ENCODE data around the gene HNRNPC.
A peak's percentile ranks its signal among the peaks of the same experiment; 100 is the strongest.
"Not testable (repeated sequence)": the region's sequence is repeated elsewhere in the genome, so short reads cannot be mapped to it uniquely, and the experiment has no call there.

The HNRNPC gene

DNA sequence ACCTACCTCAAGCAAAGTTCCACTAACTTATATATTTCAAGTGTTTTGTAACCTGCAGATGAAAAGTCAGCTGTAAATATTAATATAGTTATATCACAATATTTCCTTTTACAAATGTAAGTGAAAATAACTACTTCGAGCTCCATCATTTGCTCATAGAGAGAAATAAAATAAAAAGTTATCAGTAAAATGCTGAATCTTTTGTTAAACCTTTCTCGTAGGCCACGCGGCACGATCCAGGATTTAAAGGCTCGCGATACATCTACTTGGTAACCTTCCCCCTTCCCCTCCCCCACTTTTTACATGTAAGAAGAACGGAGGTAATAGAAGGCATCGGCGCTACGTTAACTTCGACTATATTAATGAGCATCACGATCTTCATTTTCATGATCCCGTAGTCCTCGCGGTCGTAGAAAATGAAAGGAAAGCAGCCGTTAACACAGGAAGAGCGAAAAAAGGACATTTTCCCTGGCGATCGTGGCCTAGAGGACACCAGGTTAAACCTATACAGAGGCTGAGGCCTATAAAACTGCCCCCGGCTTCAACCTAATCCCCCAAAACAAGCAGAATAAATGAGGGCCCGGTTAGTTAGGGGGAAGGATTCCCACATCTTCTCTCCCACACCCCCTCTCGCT, 508 bp downstream of the HNRNPC start:
- DNase-seq (ENCODE audit: low read depth) = peak; percentile 58

- DNase-seq (ENCODE audit: low read depth) = no peak
These were observed 1.2 kb downstream of the HNRNPC start for GRCh38 chr14:21267886-21268616.

GRCh38 chr14:21267431-21267845, 1.8 kb downstream of the HNRNPC start:
- DNase-seq (ENCODE audit: low read depth) = no peak

DNA sequence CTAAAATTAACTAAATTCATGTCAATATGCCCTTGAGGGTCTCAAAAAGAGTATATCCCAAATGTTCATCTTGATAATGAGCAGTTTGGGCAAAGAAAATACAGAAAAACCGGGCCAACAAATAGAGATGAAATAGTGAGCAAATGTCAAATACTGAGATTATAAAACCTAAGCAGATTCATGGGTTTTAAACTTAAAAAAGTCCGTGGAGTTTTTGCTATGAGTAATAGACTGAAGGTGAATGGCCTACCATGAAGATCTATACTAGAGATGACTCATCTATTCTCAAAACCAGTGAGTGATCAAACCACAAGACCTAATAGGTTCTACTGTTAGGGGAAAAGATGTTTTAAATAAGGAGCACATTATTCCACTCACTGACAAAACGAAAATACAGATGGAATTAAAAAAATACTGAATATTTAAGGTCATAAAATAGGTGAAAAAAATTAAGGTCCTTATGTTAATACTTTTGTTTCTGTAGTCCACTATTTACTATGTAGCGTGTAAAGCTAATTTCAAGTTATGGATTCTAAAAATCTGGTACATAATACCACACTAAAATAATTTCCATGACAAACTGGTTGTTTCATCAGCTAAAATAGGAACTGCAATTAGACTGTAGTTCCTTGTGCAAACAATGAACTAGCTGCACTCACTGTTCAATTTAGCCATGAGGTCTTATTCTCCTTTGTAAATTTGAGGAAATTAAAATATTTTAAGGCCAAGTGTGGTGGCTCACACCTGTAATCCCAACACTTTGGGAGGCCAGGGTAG, 5.0 kb downstream of the HNRNPC start:
- peak; percentile 60 for DNase-seq (ENCODE audit: low read depth)

GRCh38 chr14:21263284-21264024, 5.8 kb downstream of the HNRNPC start:
- DNase-seq (ENCODE audit: low read depth) = no peak

GRCh38 chr14:21262410-21262809, 6.8 kb downstream of the HNRNPC start:
- no peak for DNase-seq (ENCODE audit: low read depth)

- DNase-seq (ENCODE audit: low read depth) = no peak
These were observed 7.4 kb downstream of the HNRNPC start for GRCh38 chr14:21261824-21262223.

DNA sequence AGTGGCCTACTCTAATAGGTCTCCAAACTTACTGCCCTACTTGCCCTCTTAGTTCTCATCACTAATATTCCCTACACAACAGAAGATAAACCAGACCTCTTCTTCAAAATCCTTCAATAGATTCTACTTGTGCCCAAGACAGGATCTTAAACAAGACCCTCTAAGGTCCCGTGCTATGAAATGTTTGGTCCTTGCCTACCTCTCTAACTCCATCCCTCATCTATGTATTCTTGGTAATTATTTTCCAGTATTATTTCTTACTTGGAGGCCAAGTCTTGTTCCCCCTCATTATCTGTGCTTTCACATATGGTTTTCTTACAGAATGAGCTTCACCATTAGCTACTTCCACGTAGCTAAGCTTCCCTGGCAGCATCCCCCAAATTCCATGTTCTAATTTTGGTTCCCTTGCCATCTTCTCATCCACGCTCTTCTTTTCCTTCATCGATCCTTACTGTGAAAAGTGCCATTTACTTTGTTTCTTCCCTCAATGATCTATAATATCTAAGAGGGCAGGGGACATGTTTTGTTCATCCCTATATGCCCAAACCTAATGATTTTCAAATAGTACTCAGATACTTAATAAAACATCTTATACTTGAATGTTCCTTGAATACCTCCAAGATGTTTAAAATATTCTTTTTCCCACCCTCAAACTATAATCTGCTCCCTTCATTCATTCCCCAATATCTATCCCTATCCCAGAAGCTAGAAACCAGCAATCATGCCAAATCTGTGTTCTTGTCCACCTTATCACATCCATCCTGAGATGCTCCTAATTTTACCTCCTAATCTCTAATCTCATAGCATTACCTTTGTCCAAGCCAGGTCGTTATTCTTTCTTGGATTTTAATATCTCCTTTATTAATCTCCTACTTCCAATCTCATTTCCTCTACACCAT, 10.1 kb downstream of the HNRNPC start:
- DNase-seq (ENCODE audit: low read depth) = no peak

DNA sequence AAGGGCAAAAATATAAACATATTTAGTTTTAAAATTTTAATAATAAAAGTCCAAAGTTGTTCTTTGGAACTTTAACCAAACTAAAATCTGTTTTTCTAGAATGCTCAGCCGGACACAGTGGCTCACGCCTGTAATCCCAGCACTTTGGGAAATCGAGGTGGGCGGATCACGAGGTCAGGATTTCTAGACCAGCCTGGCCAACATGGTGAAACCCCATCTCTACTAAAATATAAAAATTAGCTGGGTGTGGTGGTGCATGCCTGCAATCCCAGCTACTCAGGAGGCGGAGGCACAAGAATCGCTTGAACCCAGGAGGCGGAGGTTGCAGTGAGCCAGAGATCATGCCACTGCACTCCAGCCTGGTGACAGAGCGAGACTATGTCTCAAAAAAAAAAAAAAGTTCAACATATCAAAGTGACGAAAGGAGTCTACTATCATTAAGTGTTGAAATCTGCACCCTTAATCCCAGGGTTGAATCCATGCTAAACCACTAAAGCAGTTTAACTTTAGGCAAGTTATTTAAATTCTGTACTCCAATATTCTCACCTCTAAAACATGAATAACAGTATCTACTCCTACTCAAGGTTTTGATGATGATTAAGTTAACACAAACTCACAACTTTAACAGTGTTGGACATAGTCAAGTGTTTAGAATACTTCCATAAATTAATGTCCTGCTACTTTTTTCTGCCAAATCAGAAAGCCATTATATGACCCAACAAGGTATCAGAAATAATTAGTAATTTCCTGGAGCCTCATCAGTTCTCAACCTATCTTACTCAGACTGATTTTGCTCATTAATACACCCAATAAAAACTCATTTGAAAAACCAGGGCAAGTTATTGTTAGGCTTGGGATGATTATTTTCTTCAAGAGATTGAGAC, 11.0 kb downstream of the HNRNPC start:
- DNase-seq (ENCODE audit: low read depth) = no peak

- no peak for DNase-seq (ENCODE audit: low read depth)
These were observed 11.8 kb downstream of the HNRNPC start for GRCh38 chr14:21257394-21257909.

GRCh38 chr14:21256539-21257393, 12.5 kb downstream of the HNRNPC start:
- DNase-seq (ENCODE audit: low read depth) = no peak

GRCh38 chr14:21256102-21256447, 13.2 kb downstream of the HNRNPC start:
- not testable (repeated sequence) for DNase-seq (ENCODE audit: low read depth)

DNA sequence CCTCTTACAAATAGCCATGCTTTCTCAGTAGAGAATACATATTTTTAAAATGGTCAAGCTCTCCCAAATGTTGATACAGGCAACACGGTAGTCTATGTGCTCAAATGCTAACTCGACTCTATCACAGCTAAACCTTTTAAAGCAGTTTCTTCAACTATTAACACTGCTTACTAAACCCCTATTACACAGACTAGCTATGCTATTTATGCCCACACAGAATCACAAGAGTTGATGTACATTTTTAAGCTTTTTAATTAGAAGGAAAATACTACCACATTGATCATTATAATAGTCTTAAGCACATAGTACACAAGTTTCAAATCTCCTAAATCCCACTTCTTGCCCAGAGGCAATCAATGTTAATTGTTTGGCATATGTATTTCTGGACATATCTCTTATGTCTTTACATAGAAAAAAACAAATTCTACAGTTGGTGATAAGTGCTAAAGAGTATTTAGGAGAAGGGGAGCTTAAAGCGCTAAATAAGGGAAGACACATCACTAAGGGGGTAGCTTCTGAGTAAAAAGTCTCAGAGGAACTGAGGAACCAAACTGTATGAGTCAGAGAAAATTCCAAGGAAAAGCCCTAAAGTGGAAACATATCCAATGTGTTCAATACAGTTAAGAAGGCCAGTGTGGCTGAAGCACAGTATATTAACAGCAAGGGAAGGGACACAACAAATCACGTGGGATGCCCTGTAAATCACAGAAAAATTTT, 13.7 kb downstream of the HNRNPC start:
- DNase-seq (ENCODE audit: low read depth) = no peak

DNA sequence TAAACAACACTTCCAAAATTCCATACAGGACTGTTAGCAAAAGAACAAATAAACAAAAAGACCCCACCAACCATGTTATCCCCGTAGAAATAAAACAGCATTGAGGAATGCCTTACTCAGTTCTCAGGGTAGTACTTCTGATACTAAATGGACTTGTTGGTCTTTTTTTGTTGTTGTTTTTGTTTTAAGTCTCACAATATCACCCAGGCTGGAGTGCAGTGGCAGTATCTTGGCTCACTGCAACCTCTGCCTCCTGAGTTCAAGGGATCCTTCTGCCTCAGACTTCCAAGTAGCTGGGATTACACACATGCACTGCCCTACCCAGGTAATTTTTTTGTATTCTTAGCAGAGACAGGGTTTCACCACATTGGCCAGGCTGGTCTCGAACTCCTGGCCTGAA, 17.1 kb downstream of the HNRNPC start:
- no peak for DNase-seq (ENCODE audit: low read depth)

GRCh38 chr14:21251215-21251614, 18.0 kb downstream of the HNRNPC start:
- DNase-seq (ENCODE audit: low read depth) = no peak

DNA sequence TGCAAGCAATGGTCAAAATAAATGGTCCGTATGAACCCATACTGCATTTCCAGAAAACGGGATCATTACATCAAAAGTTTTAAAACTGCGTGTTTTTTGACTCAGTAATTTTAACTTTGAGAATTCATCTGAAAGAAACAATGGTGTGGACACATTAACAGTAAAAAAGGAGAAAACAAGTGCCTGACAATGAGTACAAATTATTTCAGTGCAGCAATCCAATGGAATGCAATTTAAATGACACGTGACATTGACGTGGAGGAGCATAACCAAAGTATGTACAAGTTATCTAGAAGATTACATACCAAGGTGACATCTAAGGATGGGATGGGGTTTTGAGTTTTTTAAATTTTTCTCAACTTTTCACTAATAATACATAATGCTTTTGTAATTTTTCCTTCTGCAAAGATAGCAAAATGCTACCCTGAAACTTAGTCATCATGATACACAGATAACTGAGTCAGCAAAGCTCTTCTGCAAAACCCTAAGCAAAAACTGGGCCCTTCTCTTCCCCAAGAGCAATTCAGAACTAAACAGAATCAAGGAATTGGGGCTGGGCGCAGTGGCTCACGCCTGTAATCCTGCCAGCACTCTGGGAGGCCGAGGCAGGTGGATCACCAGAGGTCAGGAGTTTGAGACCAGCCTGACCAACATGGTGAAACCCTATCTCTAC, 20.4 kb downstream of the HNRNPC start:
- DNase-seq (ENCODE audit: low read depth) = no peak

DNA sequence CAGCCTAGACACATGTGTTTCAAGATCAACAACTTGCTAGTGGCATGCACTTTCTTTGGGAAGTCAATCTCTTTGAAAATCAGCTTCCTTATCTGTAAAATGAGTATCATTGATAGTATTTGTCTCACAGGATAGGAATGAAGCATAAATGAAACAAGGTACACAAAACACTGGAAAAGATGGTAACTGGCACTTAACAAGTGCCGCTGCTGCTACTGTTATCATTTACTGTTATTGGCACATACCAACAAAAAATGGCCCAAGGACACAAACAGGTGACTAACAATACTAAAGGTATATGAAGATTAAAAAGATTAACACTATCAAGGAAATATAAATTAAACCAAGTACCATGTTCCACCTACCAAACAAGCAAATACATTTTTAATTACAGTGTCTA, 20.9 kb downstream of the HNRNPC start:
- DNase-seq (ENCODE audit: low read depth) = no peak

DNA sequence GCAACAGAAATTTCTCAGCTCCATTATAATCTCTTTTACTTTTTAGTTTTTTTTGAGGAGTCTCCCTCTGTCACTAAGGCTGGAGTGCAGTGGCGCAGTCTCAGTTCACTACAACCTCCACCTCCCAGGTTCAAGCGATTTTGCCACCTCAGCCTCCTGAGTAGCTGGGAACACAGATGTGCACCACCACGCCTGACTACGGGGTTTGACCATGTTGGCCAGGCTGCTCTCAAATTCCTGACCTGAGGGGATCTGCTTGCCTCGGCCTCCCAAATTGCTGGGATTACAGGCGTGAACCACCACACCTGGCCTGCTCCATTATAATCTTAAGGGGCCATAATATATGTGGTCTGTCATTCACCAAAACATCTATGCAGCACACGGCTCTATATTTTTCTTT, 23.4 kb downstream of the HNRNPC start:
- DNase-seq (ENCODE audit: low read depth) = no peak

All from fibroblast of the conjunctiva (primary cell).